Pancreas (tissue), 10 donors: ENCODE results near the gene DEDD. TPM values are rescaled to one million over a fixed set of nuclear protein-coding genes. Genes with fewer than 3 reads are reported as not detected.

Source experiments
- ATAC-seq, 4 donors: fragments of 200-7000 bp; cut with Tn5 transposase; one replicate each; pipeline versions ENCODE4 v1.8.0 to v1.9.1; 2020; ENCODE audit warnings: mild to moderate bottlenecking in 4 of 4, moderate library complexity in 4 of 4
- DNase-seq, 6 donors: peaks; one replicate each; pipeline ENCODE4 v3.0.0-alpha.2; 2020
- FAIRE-seq: peaks from 2 replicates; lab custom pipeline; 2012; peaks lifted over from hg19 to GRCh38; lab: Jason Lieb, UNC
- H3K27ac ChIP-seq, 4 donors: fragments of 200-600 bp; sonication (generic); 1 replicate in 3 of 4; 2 replicates in 1 of 4; pipeline versions ENCODE4 v1.5.0 to v1.8.0; 2020
- H3K27me3 ChIP-seq, 4 donors: fragments of 200-600 bp; one replicate each; pipeline ENCODE4 v1.8.0; 2021
- H3K36me3 ChIP-seq, 3 donors: fragments of 200-600 bp; sonication (generic) in 1 of 3; one replicate each; pipeline versions ENCODE4 v1.5.0 to v1.8.0; 2020 to 2021
- H3K4me1 ChIP-seq, 3 donors: fragments of 200-600 bp; one replicate each; pipeline ENCODE4 v1.8.0; 2021
- H3K4me3 ChIP-seq, 4 donors: fragments of 200-600 bp; sonication (generic) in 2 of 4; one replicate each; pipeline versions ENCODE4 v1.5.0 to v1.8.0; 2020 to 2021
- H3K9me3 ChIP-seq, 4 donors: fragments of 200-600 bp; one replicate each; pipeline ENCODE4 v1.8.0; 2021
- WGBS, 2 donors: extraction: QIAGEN DNeasy Blood & Tissue Kit; methylation state at CpG; one replicate each; pipeline ENCODE4 v1.1.7; 2013; 5-methylcytosine and 5-hydroxymethylcytosine counted together
- intact Hi-C, 3 donors: fragments of 100-400 bp; cut with DNase I; formaldehyde crosslinking; loops; one replicate each; pipeline versions ENCODE4 v1.11.1 to v1.14.2; 2022
- polyA plus RNA-seq, 2 donors: library from polyadenylated mRNA; stranded (reverse); fragments of 200-250 nt; gene quantifications; one replicate each; pipeline ENCODE4 v1.2.3, GENCODE V29; 2013
- total RNA-seq, 6 donors: library from RNA; stranded (reverse); fragmentation: NEBNext Ultra II Directional in 4 of 6; extraction: Animal tissue kit (Norgen Biotek cat#: 25700) in 4 of 6; gene quantifications; one replicate each; pipeline versions ENCODE4 v1.2.1 to v1.2.4, GENCODE V29; 2021 to 2023
- TF ChIP-seq, protein P1 (sequence below), 4 donors: fragments of 200-600 bp; sonication (generic) in 3 of 4; IDR thresholded peaks; one replicate each; pipeline versions ENCODE4 v1.5.0 to v1.8.0; 2021; ENCODE audit warnings: antibody characterized with exemption in 4 of 4
- donor health status: healthy with polysubstance abuse.
- donor health status: DM: no; HTN: no; CAD: no; lungs with moderate emphysema.
- donor health status: DM: no; HTN: no; CAD: no.
- donor health status: control.
- donor health status: control.
- donor health status: Bipolar disorder and iron deficiency.
- donor health status: DM: yes; HTN: yes; CAD: no.
- donor health status: DM: no; HTN: no; CAD: no.
- donor health status: DM: no; HTN: no; CAD: no.
- donor health status: DM: yes; HTN: yes; CAD: no.

DEDD gene
- total and polyA plus RNA-seq, 8 donors: 11.1 to 20.8 (median 15.6) TPM

DNA sequence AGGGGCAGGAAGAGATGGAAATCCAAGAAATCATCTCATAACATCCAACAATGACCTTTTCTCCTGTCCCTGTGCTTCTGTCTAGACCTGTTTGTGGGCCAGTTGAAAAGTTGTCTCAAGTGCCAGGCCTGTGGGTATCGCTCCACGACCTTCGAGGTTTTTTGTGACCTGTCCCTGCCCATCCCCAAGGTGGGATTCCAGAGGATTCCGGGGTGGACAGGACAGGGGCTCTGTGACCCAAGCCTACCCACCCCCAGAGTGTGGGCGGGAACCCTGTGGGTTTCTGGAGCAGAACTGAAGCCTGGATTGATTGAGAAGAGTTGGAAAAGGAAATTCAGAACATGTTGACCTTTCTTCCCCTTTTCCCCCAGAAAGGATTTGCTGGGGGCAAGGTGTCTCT is 31.3 kb upstream of the DEDD start:
- 83% methylated on average over 5 of the region's 5 CpGs for WGBS, 2 donors
- Histone ChIP-seq H3K9me3 (no peaks in the 10 kb centered on the region), H3K27me3 (no peaks in the 10 kb centered on the region), H3K4me1 (peaks cover 0 to 13% (median 8%) of the 10 kb centered on the region in 3 donors), H3K36me3 (no peaks in the 10 kb centered on the region), H3K4me3 (no peak overlapping the region), H3K27ac (no peak overlapping the region)
- TF ChIP-seq, protein P1, sequence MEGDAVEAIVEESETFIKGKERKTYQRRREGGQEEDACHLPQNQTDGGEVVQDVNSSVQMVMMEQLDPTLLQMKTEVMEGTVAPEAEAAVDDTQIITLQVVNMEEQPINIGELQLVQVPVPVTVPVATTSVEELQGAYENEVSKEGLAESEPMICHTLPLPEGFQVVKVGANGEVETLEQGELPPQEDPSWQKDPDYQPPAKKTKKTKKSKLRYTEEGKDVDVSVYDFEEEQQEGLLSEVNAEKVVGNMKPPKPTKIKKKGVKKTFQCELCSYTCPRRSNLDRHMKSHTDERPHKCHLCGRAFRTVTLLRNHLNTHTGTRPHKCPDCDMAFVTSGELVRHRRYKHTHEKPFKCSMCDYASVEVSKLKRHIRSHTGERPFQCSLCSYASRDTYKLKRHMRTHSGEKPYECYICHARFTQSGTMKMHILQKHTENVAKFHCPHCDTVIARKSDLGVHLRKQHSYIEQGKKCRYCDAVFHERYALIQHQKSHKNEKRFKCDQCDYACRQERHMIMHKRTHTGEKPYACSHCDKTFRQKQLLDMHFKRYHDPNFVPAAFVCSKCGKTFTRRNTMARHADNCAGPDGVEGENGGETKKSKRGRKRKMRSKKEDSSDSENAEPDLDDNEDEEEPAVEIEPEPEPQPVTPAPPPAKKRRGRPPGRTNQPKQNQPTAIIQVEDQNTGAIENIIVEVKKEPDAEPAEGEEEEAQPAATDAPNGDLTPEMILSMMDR (IDR thresholded peaks at IDR 0.05): no peak
- intact Hi-C loops: no loop called here
- FAIRE-seq (no peak), DNase-seq (no peak), ATAC-seq (no peak)

DNA sequence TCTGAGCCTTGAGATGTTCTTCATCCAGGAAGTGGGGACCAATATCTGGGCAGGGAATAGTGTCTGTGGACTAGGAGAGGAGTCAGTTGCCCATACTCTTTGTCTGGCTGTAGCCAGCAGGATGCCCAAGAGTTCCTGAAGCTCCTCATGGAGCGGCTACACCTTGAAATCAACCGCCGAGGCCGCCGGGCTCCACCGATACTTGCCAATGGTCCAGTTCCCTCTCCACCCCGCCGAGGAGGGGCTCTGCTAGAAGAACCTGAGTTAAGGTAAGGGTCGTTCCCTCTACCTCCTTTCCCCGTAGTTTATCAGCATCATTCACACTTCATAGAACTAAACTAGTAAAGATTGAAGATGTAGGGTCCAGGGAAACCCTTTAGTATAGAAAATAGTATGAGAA is 30.3 kb upstream of the DEDD start:
- no peak for ATAC-seq
- no peaks in the 10 kb centered on the region for H3K9me3 ChIP-seq
- no peak for FAIRE-seq
- H3K4me3 ChIP-seq: no peak overlapping the region
- H3K36me3 ChIP-seq: no peaks in the 10 kb centered on the region
- intact Hi-C loops: no loop called here
- no peak overlapping the region for H3K27ac ChIP-seq
- H3K27me3 ChIP-seq: no peaks in the 10 kb centered on the region
- H3K4me1 ChIP-seq: peaks cover 0 to 17% (median 8%) of the 10 kb centered on the region in 3 donors
- no peak for DNase-seq
- TF ChIP-seq, protein P1 (IDR thresholded peaks at IDR 0.05): no peak
- 91 to 94% methylated on average over 10 of the region's 10 CpGs for WGBS, 2 donors

DNA sequence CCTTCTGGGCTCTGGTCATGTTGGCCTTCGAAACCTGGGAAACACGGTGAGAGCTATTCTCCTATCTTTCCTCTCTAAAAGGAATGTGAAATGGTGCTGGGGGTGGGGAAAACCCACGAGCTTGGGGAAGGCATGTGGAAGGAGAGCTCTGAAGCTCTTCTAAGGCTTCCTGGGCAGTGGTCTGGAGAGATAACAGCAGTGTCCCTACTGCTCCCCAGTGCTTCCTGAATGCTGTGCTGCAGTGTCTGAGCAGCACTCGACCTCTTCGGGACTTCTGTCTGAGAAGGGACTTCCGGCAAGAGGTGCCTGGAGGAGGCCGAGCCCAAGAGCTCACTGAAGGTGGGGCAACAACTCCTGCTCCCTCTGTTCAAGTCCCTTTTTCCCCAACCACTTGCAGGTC is 29.6 kb upstream of the DEDD start:
- ATAC-seq: no peak
- peaks cover 0 to 17% (median 6%) of the 10 kb centered on the region in 3 donors for H3K4me1 ChIP-seq
- WGBS, 2 donors: 71 to 84% methylated on average over 7 of the region's 7 CpGs
- no peak overlapping the region for H3K27ac ChIP-seq
- H3K4me3 ChIP-seq: no peak overlapping the region
- no peaks in the 10 kb centered on the region for H3K9me3 ChIP-seq
- TF ChIP-seq, protein P1 (IDR thresholded peaks at IDR 0.05): no peak
- intact Hi-C loops: no loop called here
- DNase-seq: no peak
- H3K36me3 ChIP-seq: no peaks in the 10 kb centered on the region
- FAIRE-seq: no peak
- H3K27me3 ChIP-seq: no peaks in the 10 kb centered on the region

DNA sequence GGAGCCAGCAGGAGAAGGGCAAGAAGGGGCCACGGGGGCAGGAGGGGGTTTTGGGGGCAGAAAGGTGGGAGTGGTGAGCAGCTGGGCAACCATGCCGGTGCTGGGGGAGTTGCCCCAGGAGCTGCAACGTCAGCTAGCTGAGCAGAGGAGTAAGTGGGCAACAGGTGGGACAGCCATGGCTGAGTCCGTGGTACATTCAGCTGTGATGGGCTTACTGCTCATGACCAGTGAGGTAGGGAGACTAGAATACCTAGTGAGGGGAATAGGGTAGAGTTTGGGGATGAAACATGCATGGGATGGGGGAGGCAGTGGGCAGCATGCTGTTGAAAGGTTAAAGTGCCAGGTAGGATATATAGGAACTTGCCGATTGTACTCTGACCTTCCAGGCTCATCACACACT is 29.2 kb upstream of the DEDD start:
- no peaks in the 10 kb centered on the region for H3K9me3 ChIP-seq
- H3K4me3 ChIP-seq: no peak overlapping the region
- no peaks in the 10 kb centered on the region for H3K36me3 ChIP-seq
- no peaks in the 10 kb centered on the region for H3K27me3 ChIP-seq
- no peak for ATAC-seq
- intact Hi-C loops: no loop called here
- H3K4me1 ChIP-seq: peaks cover 0 to 17% (median 3%) of the 10 kb centered on the region in 3 donors
- TF ChIP-seq, protein P1 (IDR thresholded peaks at IDR 0.05): no peak
- DNase-seq: no peak
- WGBS, 2 donors: 82 to 89% methylated on average over 5 of the region's 5 CpGs
- no peak for FAIRE-seq
- no peak overlapping the region for H3K27ac ChIP-seq

DNA sequence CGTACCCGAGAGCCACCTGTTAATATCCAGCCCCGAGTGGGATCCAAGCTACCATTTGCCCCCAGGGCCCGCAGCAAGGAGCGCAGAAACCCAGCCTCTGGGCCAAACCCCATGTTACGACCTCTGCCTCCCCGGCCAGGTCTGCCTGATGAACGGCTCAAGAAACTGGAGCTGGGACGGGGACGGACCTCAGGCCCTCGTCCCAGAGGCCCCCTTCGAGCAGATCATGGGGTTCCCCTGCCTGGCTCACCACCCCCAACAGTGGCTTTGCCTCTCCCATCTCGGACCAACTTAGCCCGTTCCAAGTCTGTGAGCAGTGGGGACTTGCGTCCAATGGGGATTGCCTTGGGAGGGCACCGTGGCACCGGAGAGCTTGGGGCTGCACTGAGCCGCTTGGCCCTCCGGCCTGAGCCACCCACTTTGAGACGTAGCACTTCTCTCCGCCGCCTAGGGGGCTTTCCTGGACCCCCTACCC is 28.2 kb upstream of the DEDD start:
- intact Hi-C loops: no loop called here
- Histone ChIP-seq H3K4me3 (no peak overlapping the region), H3K4me1 (peaks cover under 1 to 17% (median 4%) of the 10 kb centered on the region in 3 donors), H3K9me3 (no peaks in the 10 kb centered on the region), H3K36me3 (no peaks in the 10 kb centered on the region), H3K27ac (no peak overlapping the region), H3K27me3 (no peaks in the 10 kb centered on the region)
- ATAC-seq (no peak), DNase-seq (no peak), FAIRE-seq (no peak)
- 88 to 96% methylated on average over 22 of the region's 22 CpGs for WGBS, 2 donors
- TF ChIP-seq, protein P1 (IDR thresholded peaks at IDR 0.05): no peak
